Breast epithelium (tissue), 4 donors: Measurements from ENCODE around the gene UBE2O. TPM values are rescaled to one million over a fixed set of nuclear protein-coding genes. Genes with fewer than 3 reads are reported as not detected.

Experiments used
- DNase-seq, 2 donors: peaks; one replicate each; pipeline ENCODE4 v3.0.0-alpha.2; 2019; ENCODE audit warnings: low spot score in 2 of 2
- H3K27ac ChIP-seq, 2 donors: fragments of 200-600 bp; sonication (generic) in 1 of 2; one replicate each; pipeline ENCODE4 v1.5.1; 2016 to 2019; ENCODE audit warnings: mild to moderate bottlenecking in 1 of 2
- H3K27me3 ChIP-seq, 2 donors: fragments of 200-600 bp; sonication (generic) in 1 of 2; one replicate each; pipeline versions ENCODE4 v1.5.1 to v1.6.0; 2017 to 2019; ENCODE audit warnings: control low read depth in 1 of 2, mild to moderate bottlenecking in 1 of 2
- H3K36me3 ChIP-seq: fragments of 200-600 bp; one replicate; pipeline ENCODE4 v1.5.1; 2019
- H3K4me1 ChIP-seq, 2 donors: fragments of 200-600 bp; sonication (generic); one replicate each; pipeline ENCODE4 v1.5.1; 2016 to 2019; ENCODE audit warnings: control low read depth in 1 of 2
- H3K4me3 ChIP-seq, 3 donors: fragments of 200-600 bp; sonication (generic); 1 replicate in 2 of 3; 2 replicates in 1 of 3; pipeline ENCODE4 v1.5.1; 2016 to 2019; ENCODE audit warnings: mild to moderate bottlenecking in 3 of 3, moderate library complexity in 2 of 3
- H3K9me3 ChIP-seq, 2 donors: fragments of 200-600 bp; sonication (generic) in 1 of 2; one replicate each; pipeline ENCODE4 v1.5.1; 2016 to 2019; ENCODE audit warnings: control low read depth in 1 of 2
- POLR2A ChIP-seq: fragments of 450-650 bp; IDR thresholded peaks from one replicate; pipeline ENCODE4 v1.6.1; 2016; ENCODE audit warnings: antibody characterized with exemption, mild to moderate bottlenecking, moderate library complexity
- POLR2AphosphoS5 ChIP-seq, 3 donors: sonication (generic); formaldehyde crosslinking; IDR thresholded peaks; one replicate each; pipeline ENCODE4 v1.6.1; 2017; ENCODE audit warnings: antibody characterized with exemption in 3 of 3
- intact Hi-C: fragments of 100-400 bp; cut with DNase I; formaldehyde crosslinking; loops from one replicate; pipeline ENCODE4 v1.15.1; 2023; ENCODE audit warnings: low total_unique reads
- total RNA-seq, 3 donors: library from RNA; depleted of rRNA; stranded (reverse); fragments of >200 nt; gene quantifications; one replicate each; pipeline ENCODE4 v1.1.0, GENCODE V29; 2016
- TF ChIP-seq, protein P1 (sequence below), 3 donors: fragments of 450-650 bp; IDR thresholded peaks; one replicate each; pipeline ENCODE4 v1.5.1; 2016 to 2017; ENCODE audit warnings: antibody characterized with exemption in 3 of 3, mild to moderate bottlenecking in 3 of 3, moderate library complexity in 3 of 3

UBE2O gene
- total RNA-seq = 10 to 100 TPM; 17.4 to 22.5 (median 17.7) TPM

GRCh38 chr17:76452660-76453430 is at the start of gene UBE2O:
Gene UBE2O (minus strand): TSS chr17:76453152. CDS start chr17:76453141, 11 bp downstream.
- TF ChIP-seq, protein P1, sequence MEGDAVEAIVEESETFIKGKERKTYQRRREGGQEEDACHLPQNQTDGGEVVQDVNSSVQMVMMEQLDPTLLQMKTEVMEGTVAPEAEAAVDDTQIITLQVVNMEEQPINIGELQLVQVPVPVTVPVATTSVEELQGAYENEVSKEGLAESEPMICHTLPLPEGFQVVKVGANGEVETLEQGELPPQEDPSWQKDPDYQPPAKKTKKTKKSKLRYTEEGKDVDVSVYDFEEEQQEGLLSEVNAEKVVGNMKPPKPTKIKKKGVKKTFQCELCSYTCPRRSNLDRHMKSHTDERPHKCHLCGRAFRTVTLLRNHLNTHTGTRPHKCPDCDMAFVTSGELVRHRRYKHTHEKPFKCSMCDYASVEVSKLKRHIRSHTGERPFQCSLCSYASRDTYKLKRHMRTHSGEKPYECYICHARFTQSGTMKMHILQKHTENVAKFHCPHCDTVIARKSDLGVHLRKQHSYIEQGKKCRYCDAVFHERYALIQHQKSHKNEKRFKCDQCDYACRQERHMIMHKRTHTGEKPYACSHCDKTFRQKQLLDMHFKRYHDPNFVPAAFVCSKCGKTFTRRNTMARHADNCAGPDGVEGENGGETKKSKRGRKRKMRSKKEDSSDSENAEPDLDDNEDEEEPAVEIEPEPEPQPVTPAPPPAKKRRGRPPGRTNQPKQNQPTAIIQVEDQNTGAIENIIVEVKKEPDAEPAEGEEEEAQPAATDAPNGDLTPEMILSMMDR (IDR thresholded peaks at IDR 0.05) = peak in 2 of 3 donors; percentile 24 to 47
- TF ChIP-seq POLR2AphosphoS5 (IDR thresholded peaks at IDR 0.05) (no peak), POLR2A (no peak)
- peak within 1 kb of the TSS; percentile 50 to 68 for H3K27ac ChIP-seq

GRCh38 chr17:76501827-76502307 is 48.9 kb upstream of the UBE2O start:
- Histone ChIP-seq H3K27ac (peak overlapping the region; percentile 73 to 81), H3K4me3 (peak overlapping the region; percentile 67 to 85 (median 71)), H3K27me3 (no peaks in the 10 kb centered on the region), H3K9me3 (no peaks in the 10 kb centered on the region), H3K36me3 (no peaks in the 10 kb centered on the region), H3K4me1 (peaks cover 9 to 20% of the 10 kb centered on the region in 2 donors)
- DNase-seq = no peak
- intact Hi-C loops = no loop called here
- no peak for TF ChIP-seq POLR2AphosphoS5 (IDR thresholded peaks at IDR 0.05)
- TF ChIP-seq, protein P1 (IDR thresholded peaks at IDR 0.05) = no peak
- no peak for TF ChIP-seq POLR2A

More at GRCh38 chr17:76452660-76453430, at the start of gene UBE2O:
- Histone ChIP-seq H3K36me3 (no peaks in the 10 kb centered on the region), H3K4me1 (no peaks in the 10 kb centered on the region), H3K4me3 (peak within 1 kb of the TSS; percentile 84 to 97 (median 87)), H3K9me3 (no peaks in the 10 kb centered on the region), H3K27me3 (no peaks in the 10 kb centered on the region)
- intact Hi-C loops = no loop called here
- peak; percentile 64 to 82 for DNase-seq

DNA sequence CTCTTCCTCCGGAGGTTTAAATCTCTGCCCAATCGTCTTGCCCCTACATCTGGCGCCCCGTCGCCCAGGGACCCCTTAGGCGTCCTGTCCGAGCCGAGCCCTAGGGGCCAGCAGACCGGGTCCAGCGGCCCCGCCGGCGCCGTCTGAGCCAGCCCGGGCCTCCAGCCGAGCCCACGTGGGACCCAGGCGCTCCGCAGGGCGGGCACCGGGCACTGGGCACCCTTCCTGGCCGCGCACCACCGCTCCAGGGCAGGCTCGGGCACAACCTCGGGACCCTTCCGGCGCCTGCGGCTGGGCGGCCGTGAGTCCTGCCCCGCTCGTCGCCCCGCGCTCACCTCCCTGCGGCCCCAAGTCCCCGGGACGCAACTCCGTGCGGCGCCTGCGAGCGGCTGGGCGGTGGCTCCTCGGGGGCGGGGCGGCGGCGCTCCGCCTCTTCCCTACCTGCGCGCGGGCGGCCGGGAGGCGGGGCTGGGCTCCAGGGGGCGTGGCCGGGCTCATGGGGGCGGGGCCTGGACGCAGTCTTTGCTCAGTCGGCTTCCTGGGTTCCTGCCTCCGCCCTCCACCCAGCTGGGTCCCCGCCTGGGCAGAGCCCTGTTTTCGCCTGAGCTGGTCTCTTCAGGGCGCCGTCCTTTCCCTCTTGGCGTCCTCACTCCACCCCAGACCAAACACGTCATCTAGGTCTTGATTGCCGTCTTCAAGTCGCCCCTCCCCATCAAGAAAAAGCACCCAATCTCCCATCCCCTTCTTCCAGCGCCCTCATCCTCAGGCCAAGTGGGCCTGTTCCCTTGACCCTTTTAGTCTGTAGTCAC is 48.3 kb upstream of the UBE2O start, which contains the start of gene RHBDF2:
Gene RHBDF2 (minus strand): TSS at position 406 of the 809 bp plus-strand sequence. CDS start 19,899 bp downstream, outside the sequence.
- intact Hi-C loops = no loop called here
- no peaks in the 10 kb centered on the region for H3K27me3 ChIP-seq
- peak within 1 kb of the TSS; percentile 67 to 85 (median 71) for H3K4me3 ChIP-seq
- peaks cover 9 to 20% of the 10 kb centered on the region in 2 donors for H3K4me1 ChIP-seq
- peak; percentile 87 to 95 for DNase-seq
- no peaks in the 10 kb centered on the region for H3K36me3 ChIP-seq
- H3K27ac ChIP-seq = peak within 1 kb of the TSS; percentile 73 to 81
- no peaks in the 10 kb centered on the region for H3K9me3 ChIP-seq
- TF ChIP-seq POLR2A = no peak
- TF ChIP-seq POLR2AphosphoS5 (IDR thresholded peaks at IDR 0.05) = no peak
- TF ChIP-seq, protein P1 (IDR thresholded peaks at IDR 0.05) = no peak

GRCh38 chr17:76500747-76501017 is 47.7 kb upstream of the UBE2O start:
- H3K27me3 ChIP-seq = no peaks in the 10 kb centered on the region
- no peaks in the 10 kb centered on the region for H3K36me3 ChIP-seq
- peak overlapping the region; percentile 73 to 81 for H3K27ac ChIP-seq
- TF ChIP-seq POLR2A = no peak
- no peak for TF ChIP-seq POLR2AphosphoS5 (IDR thresholded peaks at IDR 0.05)
- TF ChIP-seq, protein P1 (IDR thresholded peaks at IDR 0.05) = no peak
- no peaks in the 10 kb centered on the region for H3K9me3 ChIP-seq
- DNase-seq = no peak
- H3K4me1 ChIP-seq = peaks cover 9 to 20% of the 10 kb centered on the region in 2 donors
- H3K4me3 ChIP-seq = peak overlapping the region; percentile 67 to 85 (median 71)
- intact Hi-C loops = no loop called here
